H1 (cell line): ENCODE results near the gene CACNA2D3. TPM values are rescaled to one million over a fixed set of nuclear protein-coding genes. Genes with fewer than 3 reads are reported as not detected.

Experiments
- CTCF ChIA-PET: fragments of 300-600 bp; sonication (Branson Sonifier 250); formaldehyde crosslinking; loops from one replicate; lab custom pipeline; 2021; ENCODE audit not compliant: partially characterized antibody; lab: Charles Lee
- POLR2A ChIA-PET: fragments of 300-600 bp; sonication (Branson Sonifier 250); formaldehyde crosslinking; loops from one replicate; lab custom pipeline; 2021; ENCODE audit warnings: inconsistent platforms; ENCODE audit not compliant: partially characterized antibody; lab: Charles Lee
- DNase-seq, 2 experiments: peaks; one replicate each; pipeline versions ENCODE4 v3.0.0 to v3.0.0-alpha.2; 2010 to 2022; ENCODE audit warnings: low spot score in 2 of 2, low read depth in 1 of 2, mixed read lengths in 1 of 2
- FAIRE-seq: peaks from 2 replicates; lab custom pipeline; 2011; peaks lifted over from hg19 to GRCh38; lab: Jason Lieb, UNC
- H2AFZ ChIP-seq: 2 replicates; pipeline ENCODE4 v1.8.1; 2012; ENCODE audit warnings: low read length, inconsistent platforms
- H2AK5ac ChIP-seq: 2 replicates; pipeline ENCODE4 v1.6.1; 2013; ENCODE audit warnings: low read depth, low read length
- H2BK120ac ChIP-seq: replicated peaks from 2 replicates; pipeline ENCODE3; 2013; ENCODE audit warnings: low read depth, low read length, inconsistent platforms
- H2BK12ac ChIP-seq: 2 replicates; pipeline ENCODE4 v1.6.1; 2013; ENCODE audit warnings: low read depth, low read length
- H2BK15ac ChIP-seq: 2 replicates; pipeline ENCODE4 v1.6.1; 2013; ENCODE audit warnings: low read length
- H2BK20ac ChIP-seq: 2 replicates; pipeline ENCODE4 v1.6.1; 2013; ENCODE audit warnings: low read length
- H2BK5ac ChIP-seq: 2 replicates; pipeline ENCODE4 v1.6.1; 2013; ENCODE audit warnings: low read depth, low read length
- H3K14ac ChIP-seq: 2 replicates; pipeline ENCODE4 v1.6.1; 2013; ENCODE audit warnings: inconsistent platforms; ENCODE audit not compliant: insufficient read length
- H3K18ac ChIP-seq: 2 replicates; pipeline ENCODE4 v1.6.1; 2013; ENCODE audit warnings: low read length; ENCODE audit errors: extremely low read depth
- H3K23ac ChIP-seq: 2 replicates; pipeline ENCODE4 v1.6.1; 2013; ENCODE audit warnings: inconsistent platforms; ENCODE audit not compliant: insufficient read length
- H3K23me2 ChIP-seq: 2 replicates; pipeline ENCODE4 v1.6.1; 2013; ENCODE audit warnings: low read depth, low read length
- H3K27ac ChIP-seq: 2 replicates; pipeline ENCODE4 v1.6.1; 2011; ENCODE audit warnings: low read depth, low read length, inconsistent platforms
- H3K27me3 ChIP-seq, 4 experiments: replicated peaks in 1 of 4; 1 replicate in 1 of 4; 2 replicates in 3 of 4; pipeline versions ENCODE4 v1.6.1 to v1.8.1; 2011 to 2013; ENCODE audit warnings: low read length in 3 of 4, mild to moderate bottlenecking in 3 of 4, inconsistent platforms in 2 of 4, mixed read lengths in 2 of 4, moderate library complexity in 1 of 4; ENCODE audit not compliant: control insufficient read depth in 3 of 4, insufficient read depth in 3 of 4; ENCODE audit errors: extremely low read depth in 1 of 4
- H3K36me3 ChIP-seq, 4 experiments: 2 replicates each; pipeline versions ENCODE4 v1.6.1 to v1.8.1; 2011 to 2013; ENCODE audit warnings: mild to moderate bottlenecking in 4 of 4, low read length in 3 of 4, moderate library complexity in 2 of 4, control low read depth in 1 of 4, inconsistent platforms in 1 of 4; ENCODE audit not compliant: insufficient read depth in 4 of 4, control insufficient read depth in 2 of 4
- H3K4ac ChIP-seq: replicated peaks from 2 replicates; pipeline ENCODE3; 2013; ENCODE audit warnings: low read length, low read depth, mixed read lengths, inconsistent platforms; ENCODE audit not compliant: insufficient read length
- H3K4me1 ChIP-seq, 4 experiments: replicated peaks in 1 of 4; 1 replicate in 1 of 4; 2 replicates in 3 of 4; pipeline versions ENCODE4 v1.6.1 to v1.8.1; 2011 to 2013; ENCODE audit warnings: low read length in 3 of 4, inconsistent platforms in 2 of 4, mixed read lengths in 1 of 4; ENCODE audit not compliant: insufficient read depth in 4 of 4, control insufficient read depth in 3 of 4
- H3K4me2 ChIP-seq, 2 experiments: 2 replicates each; pipeline versions ENCODE4 v1.6.1 to v1.8.1; 2011 to 2013; ENCODE audit warnings: low read depth in 2 of 2, low read length in 2 of 2, control low read depth in 1 of 2, inconsistent platforms in 1 of 2, mild to moderate bottlenecking in 1 of 2; ENCODE audit not compliant: insufficient read depth in 1 of 2
- H3K4me3 ChIP-seq, 4 experiments: fragments of 200-600, 300-600 bp in 1 of 4; sonication (generic), shearing (Covaris generic), sonication (Bioruptor Twin) in 1 of 4; 2 replicates each; pipeline versions ENCODE4 v1.5.1 to v1.8.1; 2011 to 2016; ENCODE audit warnings: low read length in 4 of 4, low read depth in 3 of 4, control low read depth in 2 of 4, inconsistent platforms in 2 of 4, mild to moderate bottlenecking in 2 of 4, mixed read lengths in 1 of 4, moderate library complexity in 1 of 4; ENCODE audit not compliant: insufficient read depth in 2 of 4; ENCODE audit errors: extremely low read depth in 1 of 4
- H3K56ac ChIP-seq: replicated peaks from 2 replicates; pipeline ENCODE3; 2013; ENCODE audit warnings: low read depth, mild to moderate bottlenecking, mixed read lengths, low read length, inconsistent platforms; ENCODE audit not compliant: insufficient read length
- H3K79me1 ChIP-seq: 2 replicates; pipeline ENCODE4 v1.6.1; 2013; ENCODE audit warnings: low read depth, low read length, control low read depth
- H3K79me2 ChIP-seq, 2 experiments: 2 replicates each; pipeline versions ENCODE4 v1.6.1 to v1.8.1; 2012 to 2013; ENCODE audit warnings: low read length in 2 of 2, mild to moderate bottlenecking in 2 of 2, inconsistent platforms in 1 of 2; ENCODE audit not compliant: insufficient read depth in 2 of 2, control insufficient read depth in 1 of 2
- H3K9ac ChIP-seq, 4 experiments: replicated peaks in 1 of 4; 1 replicate in 1 of 4; 2 replicates in 3 of 4; pipeline versions ENCODE4 v1.6.1 to v1.8.1; 2011 to 2013; ENCODE audit warnings: low read depth in 3 of 4, low read length in 3 of 4, control low read depth in 2 of 4, mild to moderate bottlenecking in 2 of 4, moderate library complexity in 2 of 4, inconsistent platforms in 1 of 4; ENCODE audit errors: extremely low read depth in 1 of 4
- H3K9me3 ChIP-seq, 2 experiments: 2 replicates each; pipeline versions ENCODE4 v1.6.1 to v1.8.1; 2012 to 2013; ENCODE audit warnings: mild to moderate bottlenecking in 2 of 2, moderate library complexity in 2 of 2, control low read depth in 1 of 2, inconsistent platforms in 1 of 2, low read depth in 1 of 2, low read length in 1 of 2, mixed read lengths in 1 of 2; ENCODE audit not compliant: insufficient read depth in 2 of 2
- H4K20me1 ChIP-seq, 2 experiments: replicated peaks in 1 of 2; 2 replicates each; pipeline versions ENCODE3 to v1.8.1; 2011 to 2013; ENCODE audit warnings: inconsistent platforms in 2 of 2, low read length in 2 of 2, mild to moderate bottlenecking in 1 of 2; ENCODE audit not compliant: insufficient read depth in 2 of 2, control insufficient read depth in 1 of 2
- H4K5ac ChIP-seq: 2 replicates; pipeline ENCODE4 v1.6.1; 2013; ENCODE audit warnings: low read length, low read depth, mixed read lengths, inconsistent platforms; ENCODE audit not compliant: insufficient read length
- H4K8ac ChIP-seq: 2 replicates; pipeline ENCODE4 v1.8.0; 2013; ENCODE audit warnings: mild to moderate bottlenecking, moderate library complexity, low read length, inconsistent platforms; ENCODE audit not compliant: insufficient read depth; ENCODE audit errors: extremely low read depth
- H4K91ac ChIP-seq: replicated peaks from 2 replicates; pipeline ENCODE3; 2013; ENCODE audit warnings: low read length, mixed read lengths, inconsistent platforms; ENCODE audit not compliant: insufficient read length
- FOSL1 ChIP-seq: IDR thresholded peaks from 2 replicates; pipeline ENCODE4 v1.6.1; 2011; ENCODE audit warnings: mild to moderate bottlenecking, low read depth, low read length, moderate library complexity; ENCODE audit not compliant: insufficient read depth
- RBBP5 ChIP-seq: IDR thresholded peaks from 2 replicates; pipeline ENCODE4 v1.7.1; 2012; ENCODE audit warnings: low read depth, mild to moderate bottlenecking, inconsistent platforms, low read length, moderate library complexity, borderline replicate concordance
- WGBS, 2 experiments: shearing (Covaris generic) in 1 of 2; methylation state at CpG; one replicate each; pipeline versions ENCODE4 v1.1.6 to v1.1.7; 2013 to 2015; ENCODE audit warnings: low lambda C conversion rate in 2 of 2, mixed read lengths in 2 of 2, inconsistent platforms in 1 of 2, low coverage in 1 of 2, missing lambda C conversion rate in 1 of 2; ENCODE audit not compliant: insufficient replicate concordance in 2 of 2, insufficient coverage in 1 of 2, insufficient read length in 1 of 2; ENCODE audit errors: extremely low coverage in 1 of 2, missing lambda C conversion rate in 1 of 2; 5-methylcytosine and 5-hydroxymethylcytosine counted together
- polyA plus RNA-seq, 7 experiments: library from polyadenylated mRNA; depleted of rRNA in 3 of 7; stranded (reverse) in 5 of 7; unstranded in 2 of 7; fragments of >200 nt in 5 of 7; fragments of 200-250 nt in 2 of 7; gene quantifications; 1 replicate in 5 of 7; 2 replicates in 1 of 7; 4 replicates in 1 of 7; pipeline versions ENCODE4 v1.2.1 to v1.2.3, GENCODE V29; 2011 to 2013; ENCODE audit warnings: missing spikeins in 2 of 7, mixed read lengths in 2 of 7
- total RNA-seq: library from RNA; stranded (reverse); fragmentation: NEBNext Ultra II Directional; extraction: Animal tissue kit (Norgen Biotek cat#: 25700); gene quantifications from 2 replicates; pipeline ENCODE4 v1.2.1, GENCODE V29; 2021

CACNA2D3 gene
- total and polyA plus RNA-seq, 2 of the 8 experiments (the other 6 are each of a cell fraction or from before 2014, with no cell fraction given), result 1.5 to 1.8 TPM

- H2BK5ac ChIP-seq, result no peak overlapping the region
- no peak overlapping the region for H3K4ac ChIP-seq
- H3K56ac ChIP-seq, result no peak overlapping the region
- POLR2A ChIA-PET, result no interaction called here
- H3K23ac ChIP-seq, result no peak overlapping the region
- H2AK5ac ChIP-seq, result no peak overlapping the region
- FAIRE-seq, result no peak
- H3K14ac ChIP-seq, result no peak overlapping the region
- H3K4me1 ChIP-seq, result no peaks in the 10 kb centered on the region
- no peak overlapping the region for H2AFZ ChIP-seq
- WGBS, 2 experiments, result 88% methylated on average over 11 of the region's 11 CpGs; no CpG with 5 or more reads in 1 of the 2 experiments
- H3K27me3 ChIP-seq, result no peaks in the 10 kb centered on the region
- no peak for DNase-seq
- H3K9me3 ChIP-seq, result no peaks in the 10 kb centered on the region
- H3K18ac ChIP-seq, result no peak overlapping the region
- no peak overlapping the region for H2BK120ac ChIP-seq
- H4K5ac ChIP-seq, result no peak overlapping the region
- H4K8ac ChIP-seq, result no peak overlapping the region
- H3K36me3 ChIP-seq, result no peaks in the 10 kb centered on the region
- H3K23me2 ChIP-seq, result no peaks in the 10 kb centered on the region
- H3K4me2 ChIP-seq, result no peak overlapping the region
- no peak overlapping the region for H2BK12ac ChIP-seq
- TF ChIP-seq RBBP5 (no peak), FOSL1 (no peak)
- H4K20me1 ChIP-seq, result peaks cover 0 to 1% of the 10 kb centered on the region in 2 experiments
- H4K91ac ChIP-seq, result no peak overlapping the region
- CTCF ChIA-PET, result interaction anchor here (2.1 kb wide), 1 partner anchor 10 kb away, joined by 8 read pairs; no protein-coding TSS in a partner anchor
- H3K79me2 ChIP-seq, result no peaks in the 10 kb centered on the region
- H2BK15ac ChIP-seq, result no peak overlapping the region
- no peak overlapping the region for H2BK20ac ChIP-seq
- H3K79me1 ChIP-seq, result no peaks in the 10 kb centered on the region
- no peak overlapping the region for H3K27ac ChIP-seq
- H3K4me3 ChIP-seq, result no peak overlapping the region
- H3K9ac ChIP-seq, result no peak overlapping the region
These were observed 321.3 kb downstream of the CACNA2D3 start for GRCh38 chr3:54443561-54444161.
